Ovary (tissue), 9 donors: ENCODE measurements around the gene KREMEN1. TPM values are rescaled to one million over a fixed set of nuclear protein-coding genes. Genes with fewer than 3 reads are reported as not detected.

ENCODE experiments used
- DNase-seq, 5 donors: peaks; one replicate each; pipeline ENCODE4 v3.0.0-alpha.2; 2019 to 2020
- H3K27ac ChIP-seq, 2 donors: fragments of 200-600 bp; one replicate each; pipeline versions ENCODE4 v1.5.1 to v1.8.0; 2019 to 2022
- H3K27me3 ChIP-seq: fragments of 200-600 bp; one replicate; pipeline ENCODE4 v1.8.0; 2022
- H3K36me3 ChIP-seq: fragments of 200-600 bp; sonication (generic); one replicate; pipeline ENCODE4 v1.5.1; 2019
- H3K4me1 ChIP-seq: one replicate; pipeline ENCODE4 v1.8.1; 2013; ENCODE audit warnings: mild to moderate bottlenecking, moderate library complexity; ENCODE audit not compliant: insufficient read depth
- H3K4me3 ChIP-seq: fragments of 200-600 bp; sonication (generic); one replicate; pipeline ENCODE4 v1.5.1; 2017
- H3K9me3 ChIP-seq, 2 donors: fragments of 200-600 bp in 1 of 2; sonication (generic) in 1 of 2; one replicate each; pipeline versions ENCODE4 v1.5.1 to v1.8.1; 2013 to 2019; ENCODE audit warnings: mild to moderate bottlenecking in 1 of 2, moderate library complexity in 1 of 2
- EP300 ChIP-seq: sonication (generic); formaldehyde crosslinking; IDR thresholded peaks from one replicate; pipeline ENCODE4 v1.6.1; 2017; ENCODE audit warnings: antibody characterized with exemption
- POLR2A ChIP-seq: fragments of 450-650 bp; IDR thresholded peaks from one replicate; pipeline ENCODE4 v1.6.1; 2017; ENCODE audit warnings: antibody characterized with exemption, mild to moderate bottlenecking, moderate library complexity
- WGBS, 3 donors: extraction: QIAGEN DNeasy Blood & Tissue Kit in 1 of 3; methylation state at CpG; one replicate each; pipeline versions ENCODE4 v1.1.5 to v1.1.7; 2013 to 2017; 5-methylcytosine and 5-hydroxymethylcytosine counted together
- intact Hi-C, 4 donors: fragments of 100-400 bp; cut with DNase I; formaldehyde crosslinking; loops; one replicate each; pipeline versions ENCODE4 v1.11.0 to v1.15.1; 2022 to 2023
- polyA plus RNA-seq, 2 donors: library from polyadenylated mRNA; stranded (reverse); fragments of 200-250 nt in 1 of 2; fragments of 350-450 nt in 1 of 2; fragmentation: Illumina TruSeq in 1 of 2; extraction: RNeasy Lipid Tissue Mini Kit (QIAGEN cat#74804) in 1 of 2; gene quantifications; one replicate each; pipeline ENCODE4 v1.2.3, GENCODE V29; 2013 to 2014
- total RNA-seq, 7 donors: library from RNA; depleted of rRNA in 2 of 7; stranded (reverse); fragments of >200 nt in 2 of 7; fragmentation: NEBNext Ultra II Directional in 3 of 7; extraction: Animal tissue kit (Norgen Biotek cat#: 25700) in 3 of 7; gene quantifications; one replicate each; pipeline versions ENCODE4 v1.1.0 to v1.2.4, GENCODE V29; 2016 to 2023
- TF ChIP-seq, protein P1 (sequence below), 3 donors: fragments of 450-650 bp in 2 of 3; fragments of 200-600 bp in 1 of 3; IDR thresholded peaks; one replicate each; pipeline versions ENCODE4 v1.5.1 to v1.8.0; 2016 to 2022; ENCODE audit warnings: antibody characterized with exemption in 3 of 3, mild to moderate bottlenecking in 1 of 3
- donor health status: DM: no; HTN: no; CAD: no; lungs with moderate emphysema.
- donor health status: DM: no; HTN: no; CAD: no.
- donor health status: Bipolar disorder and iron deficiency.
- donor health status: DM: yes; HTN: yes; CAD: no.
- donor health status: DM: no; HTN: no; CAD: no.
- donor health status: DM: yes; HTN: yes; CAD: no.

The KREMEN1 gene
- total and polyA plus RNA-seq, 9 donors, result 15.4 to 49.5 (median 35.6) TPM

DNA sequence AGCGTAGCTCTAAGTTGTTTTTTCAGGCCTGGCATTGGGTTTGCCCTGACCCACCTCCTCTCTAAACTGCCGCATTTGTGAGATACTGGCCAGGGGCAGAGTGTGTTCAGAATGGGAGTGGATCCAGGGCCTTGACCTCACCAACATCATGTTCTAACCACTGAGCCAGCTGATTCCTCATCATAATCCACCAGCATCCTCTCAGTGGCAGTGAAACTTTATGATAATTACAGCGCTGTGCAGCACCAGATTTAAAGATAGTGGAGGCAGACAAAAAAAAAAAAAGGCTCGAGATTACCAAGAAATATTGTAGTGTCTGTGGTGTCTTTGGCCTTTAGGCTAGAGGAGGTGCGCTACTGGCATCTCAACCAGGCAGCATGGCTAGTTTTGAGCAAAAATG, 53.0 kb downstream of the KREMEN1 start:
- 72 to 87% (median 86%) methylated on average over 5 of the region's 5 CpGs for WGBS, 3 donors
- intact Hi-C loops, result no loop called here
- no peaks in the 10 kb centered on the region for H3K36me3 ChIP-seq
- H3K4me1 ChIP-seq, result peaks cover 3% of the 10 kb centered on the region
- H3K4me3 ChIP-seq, result no peak overlapping the region
- H3K9me3 ChIP-seq, result no peaks in the 10 kb centered on the region
- no peak for TF ChIP-seq POLR2A
- TF ChIP-seq EP300, result no peak
- TF ChIP-seq, protein P1, sequence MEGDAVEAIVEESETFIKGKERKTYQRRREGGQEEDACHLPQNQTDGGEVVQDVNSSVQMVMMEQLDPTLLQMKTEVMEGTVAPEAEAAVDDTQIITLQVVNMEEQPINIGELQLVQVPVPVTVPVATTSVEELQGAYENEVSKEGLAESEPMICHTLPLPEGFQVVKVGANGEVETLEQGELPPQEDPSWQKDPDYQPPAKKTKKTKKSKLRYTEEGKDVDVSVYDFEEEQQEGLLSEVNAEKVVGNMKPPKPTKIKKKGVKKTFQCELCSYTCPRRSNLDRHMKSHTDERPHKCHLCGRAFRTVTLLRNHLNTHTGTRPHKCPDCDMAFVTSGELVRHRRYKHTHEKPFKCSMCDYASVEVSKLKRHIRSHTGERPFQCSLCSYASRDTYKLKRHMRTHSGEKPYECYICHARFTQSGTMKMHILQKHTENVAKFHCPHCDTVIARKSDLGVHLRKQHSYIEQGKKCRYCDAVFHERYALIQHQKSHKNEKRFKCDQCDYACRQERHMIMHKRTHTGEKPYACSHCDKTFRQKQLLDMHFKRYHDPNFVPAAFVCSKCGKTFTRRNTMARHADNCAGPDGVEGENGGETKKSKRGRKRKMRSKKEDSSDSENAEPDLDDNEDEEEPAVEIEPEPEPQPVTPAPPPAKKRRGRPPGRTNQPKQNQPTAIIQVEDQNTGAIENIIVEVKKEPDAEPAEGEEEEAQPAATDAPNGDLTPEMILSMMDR (IDR thresholded peaks at IDR 0.05), result no peak
- H3K27me3 ChIP-seq, result no peaks in the 10 kb centered on the region
- DNase-seq, result no peak
- no peak overlapping the region for H3K27ac ChIP-seq

DNA sequence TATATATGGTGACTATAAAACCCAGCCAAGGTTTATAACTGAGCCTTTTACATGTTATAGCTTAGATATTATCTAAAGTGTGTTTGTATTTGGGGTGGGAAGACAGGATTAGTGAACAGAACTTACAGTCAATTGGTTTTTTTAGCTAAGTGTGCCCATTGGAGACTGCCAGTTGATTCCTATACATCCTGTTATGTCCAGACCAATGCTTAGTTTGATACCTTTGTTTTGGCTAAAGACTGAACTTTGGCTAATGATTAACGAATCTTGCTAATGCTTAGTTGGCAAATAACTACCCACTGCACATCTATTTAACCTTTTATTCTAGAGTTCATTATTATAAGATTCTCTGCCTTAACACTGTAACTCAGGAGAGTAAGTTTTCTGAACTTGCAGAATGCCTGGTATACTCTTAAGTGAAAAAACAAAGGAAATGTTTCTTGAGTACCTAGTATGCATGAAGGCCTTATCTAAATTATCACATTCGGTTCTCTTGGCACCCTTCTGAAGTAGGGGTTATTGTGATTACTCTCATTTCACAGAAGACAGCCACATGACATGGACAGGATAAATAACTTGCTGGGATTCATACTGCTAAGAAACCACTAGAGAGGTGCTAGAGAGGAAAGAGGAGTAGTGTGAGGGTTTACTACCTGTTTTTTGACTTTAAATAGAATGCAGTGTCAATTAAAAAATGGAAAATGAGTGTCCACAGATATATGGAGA, 54.0 kb downstream of the KREMEN1 start:
- WGBS, 3 donors, result 64 to 75% (median 68%) methylated on average over 2 of the region's 2 CpGs
- Histone ChIP-seq H3K4me3 (no peak overlapping the region), H3K27ac (no peak overlapping the region), H3K27me3 (no peaks in the 10 kb centered on the region), H3K9me3 (no peaks in the 10 kb centered on the region), H3K36me3 (no peaks in the 10 kb centered on the region), H3K4me1 (no peaks in the 10 kb centered on the region)
- TF ChIP-seq POLR2A (no peak), EP300 (no peak)
- TF ChIP-seq, protein P1 (IDR thresholded peaks at IDR 0.05), result no peak
- no peak for DNase-seq
- intact Hi-C loops, result no loop called here

- TF ChIP-seq, protein P1 (IDR thresholded peaks at IDR 0.05), result no peak
- TF ChIP-seq POLR2A (no peak), EP300 (no peak)
- H3K36me3 ChIP-seq, result no peaks in the 10 kb centered on the region
- 80 to 86% (median 84%) methylated on average over 13 of the region's 13 CpGs for WGBS, 3 donors
- H3K27ac ChIP-seq, result no peak overlapping the region
- intact Hi-C loops, result no loop called here
- H3K4me1 ChIP-seq, result no peaks in the 10 kb centered on the region
- DNase-seq, result no peak
- no peaks in the 10 kb centered on the region for H3K27me3 ChIP-seq
- no peak overlapping the region for H3K4me3 ChIP-seq
- H3K9me3 ChIP-seq, result no peaks in the 10 kb centered on the region
Observed at GRCh38 chr22:29128891-29129807, 56.3 kb downstream of the KREMEN1 start.

DNA sequence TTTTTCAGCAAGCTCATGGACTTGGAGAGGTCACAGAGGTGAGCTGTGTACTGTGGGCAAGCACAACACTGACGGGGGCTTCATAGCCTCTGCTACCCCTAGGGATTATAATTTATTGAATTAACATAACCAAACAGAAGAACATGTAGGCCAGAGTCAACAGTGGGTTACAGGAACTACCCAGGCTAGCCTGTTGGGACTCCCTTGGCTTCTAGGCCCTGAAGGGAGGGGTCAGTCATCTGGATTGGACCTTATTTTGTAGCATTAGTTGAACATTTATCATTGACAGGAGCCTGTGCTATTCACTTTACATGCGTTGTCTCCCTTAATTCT, 56.9 kb downstream of the KREMEN1 start:
- Histone ChIP-seq H3K4me1 (no peaks in the 10 kb centered on the region), H3K27ac (no peak overlapping the region), H3K4me3 (no peak overlapping the region), H3K9me3 (no peaks in the 10 kb centered on the region), H3K36me3 (no peaks in the 10 kb centered on the region), H3K27me3 (no peaks in the 10 kb centered on the region)
- no peak for DNase-seq
- intact Hi-C loops, result no loop called here
- TF ChIP-seq, protein P1 (IDR thresholded peaks at IDR 0.05), result no peak
- TF ChIP-seq POLR2A, result no peak
- TF ChIP-seq EP300, result no peak
- 91 to 95% (median 92%) methylated on average over 2 of the region's 2 CpGs for WGBS, 3 donors
